Subcutaneous abdominal adipose tissue (tissue), 5 donors: Measurements from ENCODE around the gene CD8B.

Experiments used
- H3K27ac ChIP-seq: one replicate; pipeline ENCODE4 v1.7.0; 2013; ENCODE audit warnings: low read depth, mild to moderate bottlenecking, inconsistent platforms, low read length, moderate library complexity
- H3K27me3 ChIP-seq, 5 donors: one replicate each; pipeline ENCODE4 v1.7.0; 2013; ENCODE audit warnings: low read length in 5 of 5, inconsistent platforms in 1 of 5; ENCODE audit not compliant: control insufficient read depth in 5 of 5, insufficient read depth in 4 of 5
- H3K36me3 ChIP-seq, 5 donors: one replicate each; pipeline ENCODE4 v1.7.0; 2013; ENCODE audit warnings: low read length in 5 of 5; ENCODE audit not compliant: control insufficient read depth in 5 of 5, insufficient read depth in 5 of 5
- H3K4me1 ChIP-seq, 5 donors: one replicate each; pipeline ENCODE4 v1.7.0; 2013; ENCODE audit warnings: low read length in 5 of 5, mild to moderate bottlenecking in 3 of 5, moderate library complexity in 1 of 5; ENCODE audit not compliant: control insufficient read depth in 5 of 5, insufficient read depth in 5 of 5
- H3K4me3 ChIP-seq, 5 donors: one replicate each; pipeline ENCODE4 v1.7.0; 2013; ENCODE audit warnings: low read length in 5 of 5, low read depth in 1 of 5
- H3K9ac ChIP-seq, 5 donors: one replicate each; pipeline ENCODE4 v1.7.0; 2013; ENCODE audit warnings: low read length in 5 of 5, mild to moderate bottlenecking in 4 of 5, moderate library complexity in 3 of 5
- H3K9me3 ChIP-seq, 5 donors: one replicate each; pipeline ENCODE4 v1.7.0; 2013; ENCODE audit warnings: low read length in 5 of 5; ENCODE audit not compliant: control insufficient read depth in 5 of 5
- donor health status: healthy.
- donor health status: healthy.
- donor health status: healthy.
- donor health status: healthy.
- donor health status: healthy.

The CD8B gene

DNA sequence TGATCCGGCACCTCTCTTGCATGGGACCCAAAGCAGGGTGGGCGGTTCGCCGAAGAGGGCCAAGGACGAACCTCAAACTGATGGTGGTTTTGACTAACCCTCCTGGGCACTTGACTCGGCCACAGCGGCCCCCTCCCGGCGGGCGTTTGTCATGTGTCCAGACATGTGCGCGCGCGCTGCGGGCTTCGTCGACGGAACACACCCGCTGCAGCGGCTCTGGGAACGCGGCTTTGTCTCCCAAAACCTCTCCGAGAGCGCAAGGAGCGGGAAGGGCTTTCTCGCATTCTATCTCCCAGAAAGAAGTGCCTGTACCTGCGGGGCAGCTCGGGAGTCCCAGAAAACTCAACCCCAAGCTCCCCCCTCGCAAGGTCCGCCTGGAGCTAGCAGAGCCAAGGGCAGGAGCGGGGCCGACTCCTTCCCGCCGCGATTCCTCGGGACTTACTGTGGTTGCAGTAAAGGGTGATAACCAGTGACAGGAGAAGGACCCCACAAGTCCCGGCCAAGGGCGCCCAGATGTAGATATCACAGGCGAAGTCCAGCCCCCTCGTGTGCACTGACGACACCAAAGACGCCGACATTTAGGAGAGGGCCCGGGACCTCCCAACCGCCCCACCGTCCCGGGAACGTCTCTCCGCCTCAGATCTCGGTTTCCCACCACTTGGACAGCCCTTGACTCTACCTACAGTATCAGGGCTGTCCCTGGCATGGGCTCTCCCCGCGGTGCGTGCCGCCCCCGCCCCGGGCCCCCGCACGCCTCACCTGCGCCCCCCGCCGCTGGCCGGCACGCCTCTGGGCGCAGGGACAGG lies 72.6 kb downstream of the CD8B start:
- H3K27me3 ChIP-seq, result peaks cover 24 to 55% (median 45%) of the 10 kb centered on the region in 5 donors
- no peaks in the 10 kb centered on the region for H3K36me3 ChIP-seq
- peak overlapping the region in 2 of 5 donors; percentile 43 for H3K4me3 ChIP-seq
- H3K27ac ChIP-seq, result no peak overlapping the region
- H3K9me3 ChIP-seq, result no peaks in the 10 kb centered on the region
- H3K4me1 ChIP-seq, result peaks cover 6 to 35% (median 32%) of the 10 kb centered on the region in 5 donors
- no peak overlapping the region for H3K9ac ChIP-seq

DNA sequence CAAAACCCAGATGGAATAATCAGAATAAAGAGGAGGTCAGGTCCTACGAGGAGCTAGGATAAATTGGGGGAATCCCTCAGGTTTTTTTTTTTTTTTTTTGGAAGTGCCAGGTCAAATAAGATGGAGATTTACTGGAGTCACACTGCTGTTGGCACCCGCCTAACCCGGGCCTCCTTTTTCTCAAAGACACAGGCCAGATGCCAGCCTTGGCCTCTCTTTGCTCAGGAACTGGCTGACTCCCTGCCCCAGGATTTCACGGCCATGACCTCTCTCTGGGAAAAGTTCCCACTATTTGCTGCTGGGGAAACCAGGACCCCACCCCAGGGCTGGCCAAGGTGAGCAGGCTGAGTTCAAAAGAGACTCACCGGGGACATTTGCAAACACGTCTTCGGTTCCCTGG lies 73.5 kb downstream of the CD8B start:
- Histone ChIP-seq H3K36me3 (no peaks in the 10 kb centered on the region), H3K4me1 (peaks cover 6 to 40% (median 32%) of the 10 kb centered on the region in 5 donors), H3K27me3 (peaks cover 24 to 47% (median 38%) of the 10 kb centered on the region in 5 donors), H3K9ac (no peak overlapping the region), H3K9me3 (no peaks in the 10 kb centered on the region), H3K27ac (no peak overlapping the region), H3K4me3 (no peak overlapping the region)

- peaks cover 6 to 40% (median 32%) of the 10 kb centered on the region in 5 donors for H3K4me1 ChIP-seq
- H3K27me3 ChIP-seq, result peaks cover 19 to 43% (median 35%) of the 10 kb centered on the region in 5 donors
- no peak overlapping the region for H3K4me3 ChIP-seq
- H3K9ac ChIP-seq, result no peak overlapping the region
- H3K27ac ChIP-seq, result no peak overlapping the region
- no peaks in the 10 kb centered on the region for H3K9me3 ChIP-seq
- no peaks in the 10 kb centered on the region for H3K36me3 ChIP-seq
Measured at GRCh38 chr2:86787736-86788135, 74.0 kb downstream of the CD8B start.

- Histone ChIP-seq H3K4me3 (no peak overlapping the region), H3K36me3 (no peaks in the 10 kb centered on the region), H3K9ac (no peak overlapping the region), H3K27me3 (peaks cover 13 to 28% (median 23%) of the 10 kb centered on the region in 5 donors), H3K9me3 (no peaks in the 10 kb centered on the region), H3K4me1 (peaks cover 0 to 41% (median 26%) of the 10 kb centered on the region in 5 donors), H3K27ac (no peak overlapping the region)
Measured at GRCh38 chr2:86786001-86786536, 75.6 kb downstream of the CD8B start.

DNA sequence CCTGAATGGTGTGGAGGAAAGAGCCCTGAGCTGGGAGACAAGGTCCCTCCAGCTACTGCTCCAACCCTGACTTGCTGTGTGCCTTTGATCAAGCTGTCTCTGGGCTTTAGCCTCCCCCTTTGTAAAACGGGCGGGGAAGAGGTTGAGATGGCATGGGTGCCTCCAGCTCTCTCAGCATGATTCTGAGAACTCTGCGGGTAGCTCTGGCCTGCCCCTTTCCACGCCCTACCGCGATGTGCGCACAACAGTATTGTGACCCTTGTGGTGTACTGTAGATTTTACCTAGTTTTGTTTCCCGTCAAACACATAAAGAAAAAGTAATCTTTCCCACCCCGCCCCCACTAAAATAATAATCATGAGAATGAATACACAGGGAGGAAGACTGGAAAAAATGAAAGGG lies 76.2 kb downstream of the CD8B start:
- H3K4me3 ChIP-seq, result no peak overlapping the region
- no peaks in the 10 kb centered on the region for H3K36me3 ChIP-seq
- no peak overlapping the region for H3K27ac ChIP-seq
- H3K4me1 ChIP-seq, result peaks cover 0 to 36% (median 22%) of the 10 kb centered on the region in 5 donors
- peaks cover 8 to 23% (median 18%) of the 10 kb centered on the region in 5 donors for H3K27me3 ChIP-seq
- H3K9me3 ChIP-seq, result no peaks in the 10 kb centered on the region
- H3K9ac ChIP-seq, result no peak overlapping the region

GRCh38 chr2:86783615-86784339 lies 77.9 kb downstream of the CD8B start:
- peaks cover 0 to 19% (median 6%) of the 10 kb centered on the region in 5 donors for H3K4me1 ChIP-seq
- H3K27me3 ChIP-seq, result peaks cover 0 to 8% (median 2%) of the 10 kb centered on the region in 5 donors
- no peaks in the 10 kb centered on the region for H3K9me3 ChIP-seq
- no peak overlapping the region for H3K9ac ChIP-seq
- H3K4me3 ChIP-seq, result no peak overlapping the region
- H3K36me3 ChIP-seq, result no peaks in the 10 kb centered on the region
- H3K27ac ChIP-seq, result no peak overlapping the region

GRCh38 chr2:86782748-86783147 lies 78.9 kb downstream of the CD8B start:
- Histone ChIP-seq H3K9me3 (no peaks in the 10 kb centered on the region), H3K27ac (no peak overlapping the region), H3K4me1 (peaks cover 0 to 15% (median 6%) of the 10 kb centered on the region in 5 donors), H3K4me3 (no peak overlapping the region), H3K9ac (no peak overlapping the region), H3K36me3 (no peaks in the 10 kb centered on the region), H3K27me3 (peaks cover 0 to 3% (median 2%) of the 10 kb centered on the region in 5 donors)

DNA sequence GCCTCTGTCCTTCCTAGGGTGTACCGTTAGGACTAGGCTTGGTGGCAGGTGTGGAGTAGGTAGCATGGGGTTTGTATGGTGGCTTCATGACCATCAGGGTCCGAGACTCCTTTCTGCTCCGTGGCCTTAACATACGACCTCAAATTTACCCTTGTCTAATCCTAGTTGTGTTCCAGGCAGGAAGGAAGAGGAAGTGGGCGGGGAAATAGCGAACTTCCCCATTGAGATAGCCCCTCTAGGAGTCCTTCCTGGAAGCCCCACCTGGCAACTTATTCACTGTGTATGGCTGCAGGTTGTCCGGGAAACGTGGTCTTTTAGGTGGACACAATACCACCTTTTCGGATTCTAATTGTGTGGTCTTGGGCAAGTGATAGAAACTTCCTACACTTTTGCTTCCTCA lies 80.3 kb downstream of the CD8B start:
- H3K4me3 ChIP-seq, result no peak overlapping the region
- no peak overlapping the region for H3K9ac ChIP-seq
- peaks cover 0 to 13% (median 6%) of the 10 kb centered on the region in 5 donors for H3K4me1 ChIP-seq
- no peak overlapping the region for H3K27ac ChIP-seq
- H3K36me3 ChIP-seq, result peaks cover 1 to 8% (median 3%) of the 10 kb centered on the region in 5 donors
- peaks cover 0 to 3% (median 0%) of the 10 kb centered on the region in 5 donors for H3K27me3 ChIP-seq
- no peaks in the 10 kb centered on the region for H3K9me3 ChIP-seq

GRCh38 chr2:86779971-86780370 lies 81.7 kb downstream of the CD8B start:
- no peak overlapping the region for H3K4me3 ChIP-seq
- H3K9me3 ChIP-seq, result no peaks in the 10 kb centered on the region
- no peak overlapping the region for H3K27ac ChIP-seq
- peaks cover 10 to 20% (median 12%) of the 10 kb centered on the region in 5 donors for H3K36me3 ChIP-seq
- H3K9ac ChIP-seq, result no peak overlapping the region
- H3K27me3 ChIP-seq, result no peaks in the 10 kb centered on the region
- peaks cover 0 to 13% (median 6%) of the 10 kb centered on the region in 5 donors for H3K4me1 ChIP-seq

DNA sequence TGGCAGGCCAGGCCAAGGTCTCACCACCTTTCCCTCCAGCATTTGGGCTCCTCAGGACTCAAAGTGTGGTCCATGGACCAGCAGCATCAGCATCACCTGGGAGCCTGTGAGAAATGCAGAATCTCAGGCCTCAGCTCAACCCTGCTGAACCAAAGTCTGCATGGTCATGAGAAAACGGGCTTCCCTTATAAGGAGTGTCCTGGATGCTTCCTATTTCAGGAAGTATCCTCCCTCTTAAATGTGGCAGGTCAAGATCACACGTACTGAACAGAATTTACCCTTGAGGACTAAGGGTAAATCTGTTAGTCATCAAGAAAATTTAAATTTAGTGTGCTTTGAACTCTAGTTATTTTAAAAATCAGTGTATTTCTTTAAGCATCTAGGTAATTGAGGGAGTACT lies 82.7 kb downstream of the CD8B start:
- no peak overlapping the region for H3K27ac ChIP-seq
- peaks cover 0 to 13% (median 6%) of the 10 kb centered on the region in 5 donors for H3K4me1 ChIP-seq
- H3K27me3 ChIP-seq, result no peaks in the 10 kb centered on the region
- H3K9ac ChIP-seq, result no peak overlapping the region
- H3K4me3 ChIP-seq, result no peak overlapping the region
- H3K9me3 ChIP-seq, result no peaks in the 10 kb centered on the region
- H3K36me3 ChIP-seq, result peaks cover 17 to 29% (median 21%) of the 10 kb centered on the region in 5 donors
